ENCODE data around the gene SLC6A7.

- no peak for TF ChIP-seq CTCF (IDR thresholded peaks at IDR 0.05)
- TF ChIP-seq ZSCAN18 (CRISPR knock-in tag; IDR thresholded peaks at IDR 0.05) = no peak
- TF ChIP-seq ZMAT4 (CRISPR knock-in tag; IDR thresholded peaks at IDR 0.05) = no peak
- no peak for TF ChIP-seq NR1H2 (CRISPR knock-in tag; IDR thresholded peaks at IDR 0.05)
- no peak for TF ChIP-seq SP1 (CRISPR knock-in tag; conservative IDR thresholded peaks at IDR 0.05)
Measured at GRCh38 chr5:150168864-150169263, 21.0 kb upstream of the SLC6A7 start.

Data from WTC11 (cell line).